Central memory CD8-positive, alpha-beta T cell (primary cell): Measurements from ENCODE around the gene C17orf107.
A peak's percentile ranks its signal among the peaks of the same experiment; 100 is the strongest.
"Not testable (repeated sequence)": the region's sequence is repeated elsewhere in the genome, so short reads cannot be mapped to it uniquely, and the experiment has no call there.

ENCODE experiments used
- ATAC-seq: fragments of 150-1000 bp; cut with Tn5 transposase; replicated peaks from 2 replicates; pipeline ENCODE4 v1.10.0; 2022; ENCODE audit warnings: mild to moderate bottlenecking, moderate FRiP score, moderate number of reproducible peaks; ENCODE audit not compliant: poor library complexity, severe bottlenecking; ENCODE audit errors: extremely low read depth
- DNase-seq, 2 donors: peaks; one replicate each; pipeline ENCODE4 v3.0.0; 2021; ENCODE audit warnings: low spot score in 2 of 2
- H3K27ac Mint-ChIP-seq: one replicate; pipeline ENCODE4 v1.8.0; 2022; ENCODE audit warnings: low read depth, mild to moderate bottlenecking, moderate library complexity, mixed read lengths
- H3K27me3 Mint-ChIP-seq: one replicate; pipeline ENCODE4 v1.8.0; 2022; ENCODE audit warnings: mixed read lengths
- H3K36me3 Mint-ChIP-seq: one replicate; pipeline ENCODE4 v1.8.0; 2022; ENCODE audit warnings: mild to moderate bottlenecking, moderate library complexity, mixed read lengths; ENCODE audit not compliant: insufficient read depth
- H3K4me1 Mint-ChIP-seq: one replicate; pipeline ENCODE4 v1.8.0; 2022; ENCODE audit warnings: mixed read lengths
- H3K4me3 Mint-ChIP-seq: one replicate; pipeline ENCODE4 v1.8.0; 2022; ENCODE audit warnings: mild to moderate bottlenecking, moderate library complexity, mixed read lengths
- H3K9me3 Mint-ChIP-seq: one replicate; pipeline ENCODE4 v1.8.0; 2022; ENCODE audit warnings: mixed read lengths

C17orf107 gene

GRCh38 chr17:4899341-4900230 lies at the start of gene C17orf107:
Gene C17orf107 (plus strand): TSS chr17:4899536. CDS start chr17:4899763, 227 bp downstream.
- ATAC-seq (peak; percentile 64), DNase-seq (peak; percentile 94 to 96)
- H3K27me3 Mint-ChIP-seq, result no peaks in the 10 kb centered on the region
- H3K36me3 Mint-ChIP-seq, result peaks cover 33% of the 10 kb centered on the region
- peaks cover 42% of the 10 kb centered on the region for H3K4me1 Mint-ChIP-seq
- H3K9me3 Mint-ChIP-seq, result no peaks in the 10 kb centered on the region
- H3K27ac Mint-ChIP-seq, result peak within 1 kb of the TSS; percentile 94
- peak within 1 kb of the TSS; percentile 84 for H3K4me3 Mint-ChIP-seq

GRCh38 chr17:4850246-4850645 lies 49.1 kb upstream of the C17orf107 start:
- Mint-ChIP-seq H3K27me3 (no peaks in the 10 kb centered on the region), H3K27ac (no peak overlapping the region), H3K4me1 (peaks cover 60% of the 10 kb centered on the region), H3K9me3 (peaks cover 6% of the 10 kb centered on the region), H3K36me3 (peaks cover 23% of the 10 kb centered on the region), H3K4me3 (no peak overlapping the region)
- DNase-seq (no peak), ATAC-seq (no peak)

- H3K4me1 Mint-ChIP-seq, result peaks cover 55% of the 10 kb centered on the region
- DNase-seq (no peak), ATAC-seq (no peak)
- H3K27ac Mint-ChIP-seq, result peak overlapping the region; percentile 80
- H3K9me3 Mint-ChIP-seq, result peaks cover 6% of the 10 kb centered on the region
- H3K27me3 Mint-ChIP-seq, result no peaks in the 10 kb centered on the region
- H3K36me3 Mint-ChIP-seq, result peaks cover 26% of the 10 kb centered on the region
- H3K4me3 Mint-ChIP-seq, result no peak overlapping the region
These were observed 48.3 kb upstream of the C17orf107 start for GRCh38 chr17:4851084-4851483.

GRCh38 chr17:4852567-4853207 lies 46.6 kb upstream of the C17orf107 start:
- ATAC-seq, result peak; percentile 60

GRCh38 chr17:4853208-4853671 lies 46.1 kb upstream of the C17orf107 start:
- peak overlapping the region; percentile 80 for H3K27ac Mint-ChIP-seq
- H3K9me3 Mint-ChIP-seq, result peaks cover 6% of the 10 kb centered on the region
- no peaks in the 10 kb centered on the region for H3K27me3 Mint-ChIP-seq
- H3K36me3 Mint-ChIP-seq, result peaks cover 30% of the 10 kb centered on the region
- peak; percentile 49 for ATAC-seq
- peak; percentile 12 to 21 for DNase-seq
- peak overlapping the region; percentile 70 for H3K4me3 Mint-ChIP-seq
- peaks cover 64% of the 10 kb centered on the region for H3K4me1 Mint-ChIP-seq

More at GRCh38 chr17:4852567-4853207, 46.6 kb upstream of the C17orf107 start:
- H3K27me3 Mint-ChIP-seq, result no peaks in the 10 kb centered on the region
- peak overlapping the region; percentile 3 for H3K4me3 Mint-ChIP-seq
- H3K9me3 Mint-ChIP-seq, result peaks cover 6% of the 10 kb centered on the region
- peaks cover 64% of the 10 kb centered on the region for H3K4me1 Mint-ChIP-seq
- DNase-seq, result peak in 1 of 2 donors; percentile 34
- H3K27ac Mint-ChIP-seq, result peak overlapping the region; percentile 80
- peaks cover 30% of the 10 kb centered on the region for H3K36me3 Mint-ChIP-seq

GRCh38 chr17:4854111-4854681 lies 45.1 kb upstream of the C17orf107 start:
- peaks cover 6% of the 10 kb centered on the region for H3K9me3 Mint-ChIP-seq
- no peak overlapping the region for H3K4me3 Mint-ChIP-seq
- peaks cover 62% of the 10 kb centered on the region for H3K4me1 Mint-ChIP-seq
- H3K27ac Mint-ChIP-seq, result peak overlapping the region; percentile 19
- peaks cover 30% of the 10 kb centered on the region for H3K36me3 Mint-ChIP-seq
- ATAC-seq (no peak), DNase-seq (no peak)
- H3K27me3 Mint-ChIP-seq, result no peaks in the 10 kb centered on the region

GRCh38 chr17:4856271-4856936 lies 42.9 kb upstream of the C17orf107 start:
- H3K27me3 Mint-ChIP-seq, result no peaks in the 10 kb centered on the region
- DNase-seq (no peak), ATAC-seq (no peak)
- peaks cover 6% of the 10 kb centered on the region for H3K9me3 Mint-ChIP-seq
- H3K4me3 Mint-ChIP-seq, result no peak overlapping the region
- H3K4me1 Mint-ChIP-seq, result peaks cover 40% of the 10 kb centered on the region
- H3K36me3 Mint-ChIP-seq, result peaks cover 30% of the 10 kb centered on the region
- H3K27ac Mint-ChIP-seq, result no peak overlapping the region

- Mint-ChIP-seq H3K27me3 (no peaks in the 10 kb centered on the region), H3K27ac (no peak overlapping the region), H3K4me3 (no peak overlapping the region), H3K4me1 (peaks cover 38% of the 10 kb centered on the region), H3K36me3 (peaks cover 30% of the 10 kb centered on the region), H3K9me3 (peaks cover 6% of the 10 kb centered on the region)
- ATAC-seq (no peak), DNase-seq (no peak)
These were observed 42.4 kb upstream of the C17orf107 start for GRCh38 chr17:4856937-4857314.

- Mint-ChIP-seq H3K4me1 (peaks cover 36% of the 10 kb centered on the region), H3K36me3 (peaks cover 28% of the 10 kb centered on the region)
- H3K27ac Mint-ChIP-seq, H3K9me3 Mint-ChIP-seq, H3K4me3 Mint-ChIP-seq, ATAC-seq, DNase-seq, H3K27me3 Mint-ChIP-seq: not testable (repeated sequence)
These were observed 42.0 kb upstream of the C17orf107 start for GRCh38 chr17:4857347-4857746.

- DNase-seq (no peak), ATAC-seq (no peak)
- peaks cover 35% of the 10 kb centered on the region for H3K4me1 Mint-ChIP-seq
- no peaks in the 10 kb centered on the region for H3K27me3 Mint-ChIP-seq
- no peak overlapping the region for H3K4me3 Mint-ChIP-seq
- peaks cover 19% of the 10 kb centered on the region for H3K36me3 Mint-ChIP-seq
- no peak overlapping the region for H3K27ac Mint-ChIP-seq
- no peaks in the 10 kb centered on the region for H3K9me3 Mint-ChIP-seq
These were observed 41.1 kb upstream of the C17orf107 start for GRCh38 chr17:4858068-4858881.

- Mint-ChIP-seq H3K27ac (no peak overlapping the region), H3K9me3 (no peaks in the 10 kb centered on the region), H3K4me1 (peaks cover 34% of the 10 kb centered on the region), H3K36me3 (peaks cover 17% of the 10 kb centered on the region), H3K4me3 (no peak overlapping the region), H3K27me3 (no peaks in the 10 kb centered on the region)
- no peak for DNase-seq
- ATAC-seq, result no peak
These were observed 40.5 kb upstream of the C17orf107 start for GRCh38 chr17:4858882-4859260.
